Mesendoderm (in vitro differentiated cells): ENCODE results near the gene CEP97.
"Not testable (repeated sequence)": the region's sequence is repeated elsewhere in the genome, so short reads cannot be mapped to it uniquely, and the experiment has no call there.

Source experiments
- DNase-seq: peaks from one replicate; pipeline ENCODE4 v3.0.0; 2013
- H2AK5ac ChIP-seq: 2 replicates; pipeline ENCODE4 v1.6.1; 2013; ENCODE audit warnings: low read length, inconsistent platforms
- H2BK120ac ChIP-seq: 2 replicates; pipeline ENCODE4 v1.6.1; 2013; ENCODE audit warnings: low read depth, mild to moderate bottlenecking, low read length, moderate library complexity, mixed read lengths
- H2BK15ac ChIP-seq: replicated peaks from 2 replicates; pipeline ENCODE4 v1.6.1; 2013; ENCODE audit warnings: low read depth, mild to moderate bottlenecking, moderate library complexity
- H2BK5ac ChIP-seq: 2 replicates; pipeline ENCODE4 v1.6.1; 2013; ENCODE audit warnings: low read length, inconsistent platforms
- H3K18ac ChIP-seq: 2 replicates; pipeline ENCODE4 v1.6.1; 2013; ENCODE audit warnings: mild to moderate bottlenecking, low read length, mixed read lengths
- H3K23ac ChIP-seq: one replicate; pipeline ENCODE4 v1.6.1; 2013; ENCODE audit warnings: low read length
- H3K27ac ChIP-seq: 2 replicates; pipeline ENCODE4 v1.5.1; 2013; ENCODE audit warnings: low read depth, mild to moderate bottlenecking, inconsistent platforms, low read length, moderate library complexity
- H3K27me3 ChIP-seq: 2 replicates; pipeline ENCODE4 v1.6.1; 2013; ENCODE audit warnings: low read length, control low read depth, mild to moderate bottlenecking, inconsistent platforms; ENCODE audit not compliant: insufficient read depth, poor library complexity
- H3K36me3 ChIP-seq: 2 replicates; pipeline ENCODE4 v1.6.1; 2013; ENCODE audit warnings: low read length, inconsistent platforms; ENCODE audit not compliant: control insufficient read depth, insufficient read depth
- H3K4ac ChIP-seq: one replicate; pipeline ENCODE4 v1.6.1; 2013; ENCODE audit warnings: low read depth, mild to moderate bottlenecking, low read length, moderate library complexity
- H3K4me1 ChIP-seq: 2 replicates; pipeline ENCODE4 v1.6.1; 2013; ENCODE audit warnings: low read depth, low read length, inconsistent platforms; ENCODE audit not compliant: control insufficient read depth
- H3K4me2 ChIP-seq: 2 replicates; pipeline ENCODE4 v1.6.1; 2013; ENCODE audit warnings: low read length
- H3K4me3 ChIP-seq: 2 replicates; pipeline ENCODE4 v1.5.1; 2013; ENCODE audit warnings: mild to moderate bottlenecking, low read length
- H3K56ac ChIP-seq: one replicate; pipeline ENCODE4 v1.6.1; 2013; ENCODE audit warnings: low read length
- H3K79me1 ChIP-seq: 2 replicates; pipeline ENCODE4 v1.6.1; 2013; ENCODE audit warnings: low read length, inconsistent platforms
- H3K79me2 ChIP-seq: 2 replicates; pipeline ENCODE4 v1.6.1; 2013; ENCODE audit warnings: mild to moderate bottlenecking, low read length; ENCODE audit not compliant: control insufficient read depth, insufficient read depth
- H3K9ac ChIP-seq: 2 replicates; pipeline ENCODE4 v1.6.1; 2013; ENCODE audit warnings: low read length, inconsistent platforms
- H4K5ac ChIP-seq: one replicate; pipeline ENCODE4 v1.6.1; 2013; ENCODE audit warnings: low read length
- H4K8ac ChIP-seq: one replicate; pipeline ENCODE4 v1.6.1; 2013; ENCODE audit warnings: low read depth, mild to moderate bottlenecking, control low read depth, low read length, moderate library complexity
- WGBS: extraction: QIAGEN DNeasy Blood & Tissue Kit; methylation state at CpG from one replicate; pipeline ENCODE4 v1.1.7; 2013; ENCODE audit warnings: low lambda C conversion rate, missing lambda C conversion rate; ENCODE audit not compliant: insufficient coverage; ENCODE audit errors: extremely low coverage; 5-methylcytosine and 5-hydroxymethylcytosine counted together

The CEP97 gene

GRCh38 chr3:101745934-101746333 lies 21.5 kb downstream of the CEP97 start:
- H3K79me2 ChIP-seq, H2AK5ac ChIP-seq, H3K4me3 ChIP-seq, H3K23ac ChIP-seq, H3K18ac ChIP-seq, H3K36me3 ChIP-seq, H3K27ac ChIP-seq, H4K5ac ChIP-seq, DNase-seq, H2BK120ac ChIP-seq, H4K8ac ChIP-seq, H3K4ac ChIP-seq, H3K79me1 ChIP-seq, H3K9ac ChIP-seq, H3K4me1 ChIP-seq, H2BK5ac ChIP-seq, H2BK15ac ChIP-seq, H3K4me2 ChIP-seq, H3K56ac ChIP-seq, H3K27me3 ChIP-seq: not testable (repeated sequence)
- WGBS: no CpG with 5 or more reads among the region's 1 CpG

- not testable (repeated sequence) for H3K79me1 ChIP-seq, H3K27me3 ChIP-seq, H3K4me2 ChIP-seq, H3K23ac ChIP-seq, H2AK5ac ChIP-seq, H3K36me3 ChIP-seq, H4K8ac ChIP-seq, DNase-seq, H3K9ac ChIP-seq, H4K5ac ChIP-seq, H3K4me3 ChIP-seq, H2BK5ac ChIP-seq, H3K4me1 ChIP-seq, H3K27ac ChIP-seq, H2BK120ac ChIP-seq, H3K56ac ChIP-seq, H3K18ac ChIP-seq, H2BK15ac ChIP-seq, H3K4ac ChIP-seq, H3K79me2 ChIP-seq
- no CpG with 5 or more reads among the region's 23 CpGs for WGBS
Measured at GRCh38 chr3:101753386-101754113, 29.1 kb downstream of the CEP97 start.

GRCh38 chr3:101758224-101758623 lies 33.8 kb downstream of the CEP97 start:
- no peaks in the 10 kb centered on the region for H3K79me2 ChIP-seq
- WGBS: no CpG with 5 or more reads among the region's 6 CpGs

GRCh38 chr3:101762041-101762646 lies 37.7 kb downstream of the CEP97 start:
- H3K23ac ChIP-seq: no peak overlapping the region
- H3K36me3 ChIP-seq: no peaks in the 10 kb centered on the region
- no peak overlapping the region for H4K8ac ChIP-seq
- no CpG with 5 or more reads among the region's 3 CpGs for WGBS
- no peak overlapping the region for H2AK5ac ChIP-seq
- no peaks in the 10 kb centered on the region for H3K79me1 ChIP-seq
- no peak overlapping the region for H3K18ac ChIP-seq
- H3K56ac ChIP-seq: no peak overlapping the region
- no peak overlapping the region for H3K4me2 ChIP-seq
- H3K27me3 ChIP-seq: no peaks in the 10 kb centered on the region
- no peak overlapping the region for H2BK15ac ChIP-seq
- H3K4ac ChIP-seq: no peak overlapping the region
- no peak for DNase-seq
- H4K5ac ChIP-seq: no peak overlapping the region
- H3K79me2 ChIP-seq: no peaks in the 10 kb centered on the region
- no peak overlapping the region for H2BK120ac ChIP-seq
- no peak overlapping the region for H3K4me3 ChIP-seq
- no peaks in the 10 kb centered on the region for H3K4me1 ChIP-seq
- H3K27ac ChIP-seq: no peak overlapping the region
- no peak overlapping the region for H3K9ac ChIP-seq
- no peak overlapping the region for H2BK5ac ChIP-seq

More at GRCh38 chr3:101758224-101758623, 33.8 kb downstream of the CEP97 start:
- H3K56ac ChIP-seq: no peak overlapping the region
- H2BK15ac ChIP-seq: no peak overlapping the region
- no peak overlapping the region for H3K4ac ChIP-seq
- H2AK5ac ChIP-seq: no peak overlapping the region
- no peak overlapping the region for H2BK5ac ChIP-seq
- H3K23ac ChIP-seq: no peak overlapping the region
- H4K5ac ChIP-seq: no peak overlapping the region
- no peak overlapping the region for H3K18ac ChIP-seq
- DNase-seq: no peak
- no peak overlapping the region for H2BK120ac ChIP-seq
- H3K36me3 ChIP-seq: no peaks in the 10 kb centered on the region
- H3K9ac ChIP-seq: no peak overlapping the region
- no peaks in the 10 kb centered on the region for H3K4me1 ChIP-seq
- H3K27ac ChIP-seq: no peak overlapping the region
- H3K4me3 ChIP-seq: no peak overlapping the region
- no peak overlapping the region for H4K8ac ChIP-seq
- no peak overlapping the region for H3K4me2 ChIP-seq
- no peaks in the 10 kb centered on the region for H3K27me3 ChIP-seq
- no peaks in the 10 kb centered on the region for H3K79me1 ChIP-seq

- not testable (repeated sequence) for H3K4me1 ChIP-seq, H3K56ac ChIP-seq, H3K36me3 ChIP-seq, H3K18ac ChIP-seq, H3K27me3 ChIP-seq, H2BK15ac ChIP-seq, H2BK120ac ChIP-seq, H4K5ac ChIP-seq, H3K4me3 ChIP-seq, H2AK5ac ChIP-seq, H3K4ac ChIP-seq, H4K8ac ChIP-seq, H2BK5ac ChIP-seq, DNase-seq, H3K4me2 ChIP-seq, H3K79me1 ChIP-seq, H3K23ac ChIP-seq, H3K27ac ChIP-seq, H3K9ac ChIP-seq, H3K79me2 ChIP-seq
- no CpG with 5 or more reads among the region's 6 CpGs for WGBS
Measured at GRCh38 chr3:101777745-101778281, 53.4 kb downstream of the CEP97 start.
